ENCODE results near the gene RNASE7. TPM values are rescaled to one million over a fixed set of nuclear protein-coding genes. Genes with fewer than 3 reads are reported as not detected.

RNASE7 gene
- total RNA-seq, 1 experiment from 2014 or later: not detected

- Histone ChIP-seq H4K20me1 (ENCODE audit: insufficient read depth) (no peaks in the 10 kb centered on the region), H3K79me2 (ENCODE audit: insufficient read depth, low read length) (no peaks in the 10 kb centered on the region), H3K27ac (ENCODE audit: low read depth, low read length) (no peak overlapping the region), H3K9me2 (ENCODE audit: insufficient read depth) (no peaks in the 10 kb centered on the region), H3K4me3 (replicated peaks in 1 of 2; ENCODE audit: low read depth in 1 of 2, low read length in 2 of 2) (no peak overlapping the region), H3K27me3 (ENCODE audit: insufficient read depth, low read length) (no peaks in the 10 kb centered on the region), H3K9ac (ENCODE audit: low read length) (no peak overlapping the region), H3K4me1 (ENCODE audit: control insufficient read depth in 1 of 2, insufficient read depth in 2 of 2, low read length in 2 of 2) (peaks cover 3 to 29% of the 10 kb centered on the region in 2 experiments), H2AFZ (ENCODE audit: low read depth, low read length, poor library complexity, severe bottlenecking) (no peak overlapping the region), H3K9me3 (ENCODE audit: control insufficient read depth in 1 of 2, insufficient read depth in 1 of 2, low read depth in 1 of 2, low read length in 2 of 2) (no peaks in the 10 kb centered on the region), H3K36me3 (ENCODE audit: control insufficient read depth in 1 of 2, insufficient read depth in 2 of 2, low read length in 2 of 2) (no peaks in the 10 kb centered on the region; a peak in 1 of 4 replicates), H3K4me2 (ENCODE audit: low read length) (no peak overlapping the region)
- DNase-seq (ENCODE audit: low read depth, low spot score): no peak
- TF ChIP-seq MAX (IDR thresholded peaks at IDR 0.05) (no peak), CEBPB (IDR thresholded peaks at IDR 0.05; ENCODE audit: low read depth) (no peak), CTCF (IDR thresholded peaks at IDR 0.05 in 2 of 3, conservative IDR thresholded peaks at IDR 0.05 in 1 of 3; ENCODE audit: borderline replicate concordance in 1 of 3, insufficient read depth in 1 of 3, low read depth in 2 of 3, low read length in 2 of 3) (no peak), ZNF274 (IDR thresholded peaks at IDR 0.05; ENCODE audit: low read depth, low read length) (no peak), ZBTB33 (IDR thresholded peaks at IDR 0.05; ENCODE audit: extremely low read depth, insufficient replicate concordance, low read length) (no peak), POLR2A (IDR thresholded peaks at IDR 0.05; ENCODE audit: borderline replicate concordance, extremely low read depth, insufficient read depth, insufficient read length) (no peak), TCF7L2 (IDR thresholded peaks at IDR 0.05; ENCODE audit: borderline replicate concordance, extremely low read depth, insufficient read depth, insufficient read length) (no peak), ATF3 (IDR thresholded peaks at IDR 0.05) (no peak), ZFX (IDR thresholded peaks at IDR 0.05) (no peak), EGR1 (IDR thresholded peaks at IDR 0.05; ENCODE audit: low read depth) (no peak), POLR2AphosphoS5 (IDR thresholded peaks at IDR 0.05; ENCODE audit: low read depth, low read length) (no peak), ELF1 (IDR thresholded peaks at IDR 0.05; ENCODE audit: borderline replicate concordance, low read depth) (no peak), EZH2phosphoT487 (IDR thresholded peaks at IDR 0.05; ENCODE audit: borderline replicate concordance) (no peak), RAD21 (IDR thresholded peaks at IDR 0.05; ENCODE audit: low read depth) (no peak), CBX3 (IDR thresholded peaks at IDR 0.05; ENCODE audit: low read depth) (no peak), EZH2 (IDR thresholded peaks at IDR 0.05) (no peak), SIN3A (IDR thresholded peaks at IDR 0.05; ENCODE audit: low read depth) (no peak)
- no peak for ATAC-seq
- ChIA-PET POLR2A (no interaction called here), RAD21 (ENCODE audit: low non-redundant PET in 1 of 2, low total read pairs in 2 of 2, uncharacterized antibody in 2 of 2, unreplicated experiment in 2 of 2) (no interaction called here), CTCF (interaction anchor here (1.4 kb wide), 1 partner anchor 70 kb away, joined by 4 read pairs; no protein-coding TSS in a partner anchor)
- BruUV-seq (replicated peaks): no TSS peak
- intact Hi-C loops (cut with micrococcal nuclease): no loop called here
Observed at GRCh38 chr14:21084396-21084795, 42.2 kb downstream of the RNASE7 start.
